Suprapubic skin (tissue), 3 donors: Measurements from ENCODE around the gene RICTOR.

Experiments used
- CTCF ChIP-seq, 2 donors: fragments of 200-600 bp in 1 of 2; fragments of 450-650 bp in 1 of 2; sonication (generic) in 1 of 2; IDR thresholded peaks; one replicate each; pipeline ENCODE4 v1.5.1; 2016 to 2019; ENCODE audit warnings: antibody characterized with exemption in 2 of 2, mild to moderate bottlenecking in 1 of 2, moderate library complexity in 1 of 2
- POLR2AphosphoS5 ChIP-seq, 3 donors: sonication (generic); formaldehyde crosslinking; IDR thresholded peaks; one replicate each; pipeline ENCODE4 v1.6.1; 2017; ENCODE audit warnings: antibody characterized with exemption in 3 of 3

DNA sequence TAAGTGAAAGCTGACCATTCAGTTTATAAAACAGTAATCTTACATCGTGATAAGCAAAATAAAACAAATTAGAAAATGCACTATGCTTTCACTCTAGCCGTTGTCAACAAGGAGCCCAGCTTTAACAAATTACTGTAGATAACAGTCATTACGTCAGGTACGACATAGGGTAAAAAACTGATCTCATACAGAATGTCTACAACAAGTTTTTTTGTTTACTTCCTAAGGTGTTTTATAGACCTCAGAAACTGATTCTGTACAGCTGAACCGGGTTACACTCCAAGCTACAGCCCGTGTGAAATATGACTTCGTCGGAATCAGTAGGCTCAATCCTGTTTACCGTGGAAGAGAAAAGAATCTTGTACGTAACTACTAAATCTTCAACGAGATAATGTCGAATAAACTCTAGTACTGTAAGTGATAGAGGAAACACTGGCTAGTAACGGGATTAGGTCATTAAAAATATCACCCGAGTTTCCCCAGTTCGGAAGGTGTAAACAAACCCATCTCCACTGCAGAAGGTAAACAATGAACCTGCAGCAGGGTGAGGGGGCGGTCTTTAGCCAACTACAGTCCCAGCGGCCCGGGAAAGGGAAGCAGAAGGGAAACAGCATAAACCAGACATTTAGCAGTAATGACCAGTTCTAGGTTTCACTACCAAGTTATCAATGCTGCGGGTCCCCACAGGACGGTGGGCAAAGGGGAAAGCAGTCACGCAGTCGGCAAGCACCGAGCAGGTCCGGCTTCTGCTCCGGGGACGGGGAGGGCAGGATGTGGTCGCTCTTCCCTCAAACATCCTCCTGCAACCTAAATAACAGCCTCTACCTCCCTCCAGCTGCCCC lies 1.1 kb downstream of the RICTOR start:
- no peak for TF ChIP-seq CTCF (IDR thresholded peaks at IDR 0.05)
- no peak for TF ChIP-seq POLR2AphosphoS5 (IDR thresholded peaks at IDR 0.05)
